Measurements from ENCODE around the gene ANKRD30B. TPM values are rescaled to one million over a fixed set of nuclear protein-coding genes. Genes with fewer than 3 reads are reported as not detected.
"Not testable (repeated sequence)": the region's sequence is repeated elsewhere in the genome, so short reads cannot be mapped to it uniquely, and the experiment has no call there.

The ANKRD30B gene
- total RNA-seq, 2 experiments from 2014 or later = not detected

DNA sequence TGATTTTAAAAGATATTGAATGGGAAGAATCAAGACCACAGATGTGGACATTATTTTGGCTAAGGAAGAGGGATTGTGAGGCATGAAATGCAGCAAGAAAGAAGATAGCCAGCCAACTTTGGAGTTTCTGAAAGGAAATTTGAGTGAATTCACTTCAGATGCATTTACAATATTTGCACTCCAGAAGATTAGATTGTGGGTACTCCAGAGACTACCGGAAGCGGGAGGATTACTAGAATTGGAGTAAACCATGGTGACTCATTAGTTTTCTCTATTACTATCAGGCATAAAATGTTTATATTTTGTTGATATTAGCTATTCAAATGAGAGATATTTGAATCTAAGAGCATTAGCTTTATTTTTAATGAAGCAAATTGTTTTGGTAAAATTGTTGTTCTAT lies 93.6 kb downstream of the ANKRD30B start:
- H3K27ac Mint-ChIP-seq; intact Hi-C loops (cut with DNase I, micrococcal nuclease); H3K4me1 Mint-ChIP-seq (ENCODE audit: low read depth); H3K27me3 Mint-ChIP-seq; H3K36me3 Mint-ChIP-seq (ENCODE audit: low read depth); ATAC-seq (ENCODE audit: poor library complexity); H3K27ac ChIP-seq (ENCODE audit: low read depth in 1 of 2, low read length in 2 of 2); H3K4me3 ChIP-seq (ENCODE audit: low read length); H3K27me3 ChIP-seq (ENCODE audit: control insufficient read depth in 1 of 2, insufficient read depth in 2 of 2, low read length in 2 of 2); POLR2A ChIA-PET; H3K36me3 ChIP-seq (ENCODE audit: insufficient read depth, low read length); DNase-seq; H3K9me3 Mint-ChIP-seq; CTCF ChIA-PET; H3K9me3 ChIP-seq (ENCODE audit: control insufficient read depth in 1 of 2, insufficient read depth in 1 of 2, low read length in 2 of 2); H3K4me1 ChIP-seq (ENCODE audit: insufficient read depth, low read length); H3K4me3 Mint-ChIP-seq: not testable (repeated sequence)

DNA sequence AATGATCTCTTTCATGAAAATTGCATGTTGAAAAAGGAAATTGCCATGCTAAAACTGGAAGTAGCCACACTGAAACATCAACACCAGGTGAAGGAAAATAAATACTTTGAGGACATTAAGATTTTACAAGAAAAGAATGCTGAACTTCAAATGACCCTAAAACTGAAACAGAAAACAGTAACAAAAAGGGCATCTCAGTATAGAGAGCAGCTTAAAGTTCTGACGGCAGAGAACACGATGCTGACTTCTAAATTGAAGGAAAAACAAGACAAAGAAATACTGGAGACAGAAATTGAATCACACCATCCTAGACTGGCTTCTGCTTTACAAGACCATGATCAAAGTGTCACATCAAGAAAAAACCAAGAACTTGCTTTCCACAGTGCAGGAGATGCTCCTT lies 103.6 kb downstream of the ANKRD30B start:
- H3K27ac Mint-ChIP-seq; H3K4me1 Mint-ChIP-seq (ENCODE audit: low read depth); H3K36me3 ChIP-seq (ENCODE audit: insufficient read depth, low read length); H3K27me3 Mint-ChIP-seq; H3K27me3 ChIP-seq (ENCODE audit: control insufficient read depth in 1 of 2, insufficient read depth in 2 of 2, low read length in 2 of 2); CTCF ChIA-PET; DNase-seq; H3K4me3 Mint-ChIP-seq; H3K4me3 ChIP-seq (ENCODE audit: low read length); H3K4me1 ChIP-seq (ENCODE audit: insufficient read depth, low read length); H3K9me3 Mint-ChIP-seq; H3K27ac ChIP-seq (ENCODE audit: low read depth in 1 of 2, low read length in 2 of 2); ATAC-seq (ENCODE audit: poor library complexity); POLR2A ChIA-PET; H3K36me3 Mint-ChIP-seq (ENCODE audit: low read depth); intact Hi-C loops (cut with DNase I, micrococcal nuclease): not testable (repeated sequence)
- peaks cover 0 to 13% of the 10 kb centered on the region in 2 experiments for H3K9me3 ChIP-seq (ENCODE audit: control insufficient read depth in 1 of 2, insufficient read depth in 1 of 2, low read length in 2 of 2)

DNA sequence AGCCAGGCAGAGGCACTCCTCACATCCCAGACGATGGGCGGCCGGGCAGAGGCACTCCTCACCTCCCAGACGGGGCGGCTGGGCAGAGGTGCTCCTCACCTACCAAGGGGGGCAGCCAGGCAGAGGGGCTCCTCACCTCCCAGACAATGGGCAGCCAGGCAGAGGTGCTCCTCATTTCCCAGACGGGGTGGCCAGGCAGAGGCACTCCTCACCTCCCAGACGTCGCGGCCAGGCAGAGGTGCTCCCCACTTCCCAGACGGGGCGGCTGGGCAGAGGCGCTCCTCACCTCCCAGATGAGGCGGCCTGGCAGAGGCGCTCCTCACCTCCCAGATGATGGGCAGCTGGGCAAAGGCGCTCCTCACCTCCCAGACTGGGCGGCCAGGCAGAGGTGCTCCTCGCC lies 107.7 kb downstream of the ANKRD30B start:
- H3K4me1 ChIP-seq (ENCODE audit: insufficient read depth, low read length); H3K4me3 Mint-ChIP-seq; H3K36me3 Mint-ChIP-seq (ENCODE audit: low read depth); CTCF ChIA-PET; H3K4me3 ChIP-seq (ENCODE audit: low read length); intact Hi-C loops (cut with DNase I, micrococcal nuclease); ATAC-seq (ENCODE audit: poor library complexity); H3K27ac ChIP-seq (ENCODE audit: low read depth in 1 of 2, low read length in 2 of 2); POLR2A ChIA-PET; H3K27me3 ChIP-seq (ENCODE audit: control insufficient read depth in 1 of 2, insufficient read depth in 2 of 2, low read length in 2 of 2); H3K4me1 Mint-ChIP-seq (ENCODE audit: low read depth); H3K27me3 Mint-ChIP-seq; H3K27ac Mint-ChIP-seq; DNase-seq; H3K9me3 Mint-ChIP-seq; H3K36me3 ChIP-seq (ENCODE audit: insufficient read depth, low read length): not testable (repeated sequence)
- H3K9me3 ChIP-seq (ENCODE audit: control insufficient read depth in 1 of 2, insufficient read depth in 1 of 2, low read length in 2 of 2) = peaks cover 0 to 23% of the 10 kb centered on the region in 2 experiments

DNA sequence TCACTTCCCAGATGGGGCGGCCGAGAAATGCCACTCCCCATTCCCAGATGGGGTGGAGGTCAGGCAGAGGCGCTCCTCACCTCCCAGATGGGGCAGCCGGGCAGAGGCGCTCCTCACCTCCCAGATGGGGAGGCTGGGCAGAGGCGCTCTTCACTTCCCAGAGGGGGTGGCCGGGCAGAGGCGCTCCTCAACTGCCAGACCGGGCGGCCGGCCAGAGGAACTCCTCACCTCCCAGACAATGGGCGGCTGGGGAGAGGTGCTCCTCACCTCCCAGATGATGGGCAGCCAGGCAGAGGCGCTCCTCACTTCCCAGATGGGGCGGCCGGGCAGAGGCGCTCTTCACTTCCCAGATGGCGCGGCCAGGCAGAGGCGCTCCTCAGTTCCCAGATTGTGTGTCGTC lies 108.3 kb downstream of the ANKRD30B start:
- intact Hi-C loops (cut with DNase I, micrococcal nuclease); H3K4me1 Mint-ChIP-seq (ENCODE audit: low read depth); H3K36me3 Mint-ChIP-seq (ENCODE audit: low read depth); H3K27ac ChIP-seq (ENCODE audit: low read depth in 1 of 2, low read length in 2 of 2); H3K4me3 Mint-ChIP-seq; H3K27ac Mint-ChIP-seq; H3K4me1 ChIP-seq (ENCODE audit: insufficient read depth, low read length); H3K27me3 ChIP-seq (ENCODE audit: control insufficient read depth in 1 of 2, insufficient read depth in 2 of 2, low read length in 2 of 2); H3K9me3 Mint-ChIP-seq; CTCF ChIA-PET; H3K27me3 Mint-ChIP-seq; H3K36me3 ChIP-seq (ENCODE audit: insufficient read depth, low read length); POLR2A ChIA-PET; ATAC-seq (ENCODE audit: poor library complexity); DNase-seq; H3K4me3 ChIP-seq (ENCODE audit: low read length): not testable (repeated sequence)
- H3K9me3 ChIP-seq (ENCODE audit: control insufficient read depth in 1 of 2, insufficient read depth in 1 of 2, low read length in 2 of 2) = peaks cover 0 to 23% of the 10 kb centered on the region in 2 experiments

DNA sequence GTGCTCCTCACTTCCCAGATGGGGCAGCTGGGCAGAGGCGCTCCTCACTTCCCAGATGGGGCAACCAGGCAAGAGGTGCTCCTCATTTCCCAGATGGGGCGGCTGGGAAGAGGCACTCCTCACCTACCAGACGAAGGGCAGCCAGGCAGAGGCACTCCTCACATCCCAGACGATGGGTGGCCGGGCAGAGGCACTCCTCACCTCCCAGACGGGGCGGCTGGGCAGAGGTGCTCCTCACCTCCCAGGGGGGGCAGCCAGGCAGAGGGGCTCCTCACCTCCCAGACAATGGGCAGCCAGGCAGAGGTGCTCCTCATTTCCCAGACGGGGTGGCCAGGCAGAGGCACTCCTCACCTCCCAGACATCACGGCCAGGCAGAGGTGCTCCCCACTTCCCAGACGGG lies 110.5 kb downstream of the ANKRD30B start:
- H3K36me3 ChIP-seq (ENCODE audit: insufficient read depth, low read length); CTCF ChIA-PET; intact Hi-C loops (cut with DNase I, micrococcal nuclease); H3K4me3 ChIP-seq (ENCODE audit: low read length); H3K4me3 Mint-ChIP-seq; H3K36me3 Mint-ChIP-seq (ENCODE audit: low read depth); H3K27me3 ChIP-seq (ENCODE audit: control insufficient read depth in 1 of 2, insufficient read depth in 2 of 2, low read length in 2 of 2); ATAC-seq (ENCODE audit: poor library complexity); H3K27ac ChIP-seq (ENCODE audit: low read depth in 1 of 2, low read length in 2 of 2); POLR2A ChIA-PET; H3K9me3 Mint-ChIP-seq; H3K27ac Mint-ChIP-seq; H3K4me1 Mint-ChIP-seq (ENCODE audit: low read depth); H3K27me3 Mint-ChIP-seq; H3K4me1 ChIP-seq (ENCODE audit: insufficient read depth, low read length); DNase-seq: not testable (repeated sequence)
- H3K9me3 ChIP-seq (ENCODE audit: control insufficient read depth in 1 of 2, insufficient read depth in 1 of 2, low read length in 2 of 2) = peaks cover 0 to 23% of the 10 kb centered on the region in 2 experiments

DNA sequence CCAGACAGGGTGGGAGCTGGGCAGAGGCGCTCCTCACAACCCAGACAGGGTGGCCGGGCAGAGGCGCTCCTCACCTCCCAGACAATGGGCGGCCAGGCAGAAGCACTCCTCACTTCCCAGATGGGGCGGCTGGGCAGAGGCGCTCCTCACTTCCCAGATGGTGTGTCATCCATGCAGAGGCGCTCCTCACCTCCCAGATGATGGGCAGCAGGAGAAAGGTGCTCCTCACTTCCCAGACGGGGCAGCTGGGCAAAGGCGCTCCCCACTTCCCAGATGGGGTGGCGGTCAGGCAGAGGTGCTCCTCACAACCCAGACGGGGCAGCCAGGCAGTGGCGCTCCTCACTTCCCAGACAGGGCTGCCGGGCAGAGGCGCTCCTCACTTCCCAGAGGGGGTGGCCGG lies 112.0 kb downstream of the ANKRD30B start:
- H3K4me1 ChIP-seq (ENCODE audit: insufficient read depth, low read length); H3K27ac ChIP-seq (ENCODE audit: low read depth in 1 of 2, low read length in 2 of 2); intact Hi-C loops (cut with DNase I, micrococcal nuclease); H3K27me3 Mint-ChIP-seq; ATAC-seq (ENCODE audit: poor library complexity); H3K27me3 ChIP-seq (ENCODE audit: control insufficient read depth in 1 of 2, insufficient read depth in 2 of 2, low read length in 2 of 2); DNase-seq; CTCF ChIA-PET; H3K4me3 ChIP-seq (ENCODE audit: low read length); H3K4me1 Mint-ChIP-seq (ENCODE audit: low read depth); POLR2A ChIA-PET; H3K9me3 Mint-ChIP-seq; H3K4me3 Mint-ChIP-seq; H3K27ac Mint-ChIP-seq; H3K36me3 ChIP-seq (ENCODE audit: insufficient read depth, low read length); H3K36me3 Mint-ChIP-seq (ENCODE audit: low read depth): not testable (repeated sequence)
- H3K9me3 ChIP-seq (ENCODE audit: control insufficient read depth in 1 of 2, insufficient read depth in 1 of 2, low read length in 2 of 2) = peaks cover 0 to 23% of the 10 kb centered on the region in 2 experiments

DNA sequence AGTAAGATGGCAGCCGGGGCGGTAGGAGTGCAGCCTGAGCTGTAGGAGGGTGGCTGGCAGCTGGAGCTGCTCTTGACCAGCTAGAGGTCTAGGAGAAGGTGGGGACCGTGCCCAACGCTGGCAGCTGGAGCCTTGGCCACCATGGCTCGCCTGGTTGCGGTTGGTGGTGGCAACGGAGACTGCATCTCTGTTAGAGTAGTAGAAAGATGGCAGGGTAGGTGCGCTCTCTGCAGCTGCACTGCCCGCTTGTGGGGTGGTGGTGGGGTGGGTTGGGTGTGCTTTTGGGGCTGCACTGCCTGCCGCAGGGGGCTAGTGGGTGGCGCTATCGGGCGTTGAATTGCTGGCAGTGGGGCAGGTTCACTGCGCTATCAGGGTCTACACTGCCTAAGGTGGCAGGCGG lies 118.5 kb downstream of the ANKRD30B start:
- DNase-seq; H3K36me3 Mint-ChIP-seq (ENCODE audit: low read depth); POLR2A ChIA-PET; ATAC-seq (ENCODE audit: poor library complexity); H3K4me3 ChIP-seq (ENCODE audit: low read length); H3K27me3 Mint-ChIP-seq; H3K27me3 ChIP-seq (ENCODE audit: control insufficient read depth in 1 of 2, insufficient read depth in 2 of 2, low read length in 2 of 2); intact Hi-C loops (cut with DNase I, micrococcal nuclease); H3K36me3 ChIP-seq (ENCODE audit: insufficient read depth, low read length); H3K4me1 Mint-ChIP-seq (ENCODE audit: low read depth); H3K27ac Mint-ChIP-seq; CTCF ChIA-PET; H3K9me3 Mint-ChIP-seq; H3K9me3 ChIP-seq (ENCODE audit: control insufficient read depth in 1 of 2, insufficient read depth in 1 of 2, low read length in 2 of 2); H3K4me1 ChIP-seq (ENCODE audit: insufficient read depth, low read length); H3K4me3 Mint-ChIP-seq; H3K27ac ChIP-seq (ENCODE audit: low read depth in 1 of 2, low read length in 2 of 2): not testable (repeated sequence)

All from CD4-positive, alpha-beta T cell (primary cell).